ENCODE results near the gene BMPR1A.

DNA sequence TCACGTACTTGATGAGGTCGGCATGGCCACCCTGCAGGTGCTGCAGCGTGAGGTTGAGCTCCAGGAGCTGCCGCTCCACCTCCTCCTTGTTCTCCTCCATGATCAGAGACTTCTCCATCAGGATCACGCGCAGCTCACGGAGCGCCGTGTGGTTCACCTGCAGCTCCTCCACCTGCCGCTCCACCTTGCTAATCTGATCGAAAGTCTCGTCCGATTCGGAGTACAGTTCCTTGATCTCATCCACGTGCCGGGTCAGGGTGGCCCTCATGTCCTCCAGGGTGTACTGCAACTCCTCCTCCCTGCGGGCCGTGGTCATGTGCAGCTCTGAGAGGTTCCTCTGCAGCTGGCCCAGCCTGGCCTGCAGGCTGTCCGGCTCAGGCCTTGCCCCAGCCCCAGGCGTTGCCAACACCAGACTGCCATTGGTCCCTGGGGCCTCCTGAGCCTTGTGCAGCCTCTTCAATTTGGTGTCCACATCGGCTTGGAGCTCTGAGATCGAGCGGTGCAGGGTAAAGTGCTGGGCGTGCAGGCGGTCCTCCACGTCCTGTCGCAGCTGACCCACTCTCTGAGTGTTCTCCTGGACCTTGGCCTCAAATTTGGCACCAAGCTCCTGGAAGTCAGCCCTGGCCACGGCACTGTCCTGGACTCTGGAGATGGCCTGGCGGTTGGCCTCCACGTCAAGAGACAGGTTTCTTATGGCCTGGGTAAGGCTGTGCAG is 187.1 kb downstream of the BMPR1A start:
- TF ChIP-seq, protein P1, sequence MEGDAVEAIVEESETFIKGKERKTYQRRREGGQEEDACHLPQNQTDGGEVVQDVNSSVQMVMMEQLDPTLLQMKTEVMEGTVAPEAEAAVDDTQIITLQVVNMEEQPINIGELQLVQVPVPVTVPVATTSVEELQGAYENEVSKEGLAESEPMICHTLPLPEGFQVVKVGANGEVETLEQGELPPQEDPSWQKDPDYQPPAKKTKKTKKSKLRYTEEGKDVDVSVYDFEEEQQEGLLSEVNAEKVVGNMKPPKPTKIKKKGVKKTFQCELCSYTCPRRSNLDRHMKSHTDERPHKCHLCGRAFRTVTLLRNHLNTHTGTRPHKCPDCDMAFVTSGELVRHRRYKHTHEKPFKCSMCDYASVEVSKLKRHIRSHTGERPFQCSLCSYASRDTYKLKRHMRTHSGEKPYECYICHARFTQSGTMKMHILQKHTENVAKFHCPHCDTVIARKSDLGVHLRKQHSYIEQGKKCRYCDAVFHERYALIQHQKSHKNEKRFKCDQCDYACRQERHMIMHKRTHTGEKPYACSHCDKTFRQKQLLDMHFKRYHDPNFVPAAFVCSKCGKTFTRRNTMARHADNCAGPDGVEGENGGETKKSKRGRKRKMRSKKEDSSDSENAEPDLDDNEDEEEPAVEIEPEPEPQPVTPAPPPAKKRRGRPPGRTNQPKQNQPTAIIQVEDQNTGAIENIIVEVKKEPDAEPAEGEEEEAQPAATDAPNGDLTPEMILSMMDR (IDR thresholded peaks at IDR 0.05), result no peak
- TF ChIP-seq POLR2A (IDR thresholded peaks at IDR 0.05), result no peak
